CD4-positive, alpha-beta T cell (primary cell): ENCODE data around the gene TSHZ3. TPM values are rescaled to one million over a fixed set of nuclear protein-coding genes. Genes with fewer than 3 reads are reported as not detected.

Source experiments
- ATAC-seq: fragments of 200-7000 bp; cut with Tn5 transposase; one replicate; pipeline ENCODE4 v1.10.0; 2022; ENCODE audit warnings: mild to moderate bottlenecking; ENCODE audit not compliant: poor library complexity
- CTCF ChIA-PET: fragments of 350-600 bp; sonication (Branson Sonifier 250); formaldehyde crosslinking; loops from one replicate; lab custom pipeline; 2021; ENCODE audit warnings: antibody characterized with exemption, inconsistent platforms; lab: Charles Lee
- POLR2A ChIA-PET: fragments of 350-600 bp; sonication (Branson Sonifier 250); formaldehyde crosslinking; loops from one replicate; lab custom pipeline; 2021; ENCODE audit warnings: antibody characterized with exemption, inconsistent platforms; lab: Charles Lee
- DNase-seq, 14 experiments: peaks; one replicate each; pipeline ENCODE4 v3.0.0-alpha.2; 2013 to 2020; ENCODE audit warnings: mixed read lengths in 2 of 14
- H3K27ac ChIP-seq, 2 donors: one replicate each; pipeline versions ENCODE4 v1.5.1 to v1.7.0; 2013; ENCODE audit warnings: low read length in 2 of 2, low read depth in 1 of 2, mild to moderate bottlenecking in 1 of 2
- H3K27me3 ChIP-seq, 2 experiments: 1 replicate in 1 of 2; 2 replicates in 1 of 2; pipeline versions ENCODE4 v1.6.1 to v1.7.0; 2013; ENCODE audit warnings: low read length in 2 of 2, control low read depth in 1 of 2, mild to moderate bottlenecking in 1 of 2, moderate library complexity in 1 of 2; ENCODE audit not compliant: insufficient read depth in 2 of 2, control insufficient read depth in 1 of 2
- H3K36me3 ChIP-seq: one replicate; pipeline ENCODE4 v1.6.1; 2013; ENCODE audit warnings: low read length, control low read depth; ENCODE audit not compliant: insufficient read depth
- H3K4me1 ChIP-seq: one replicate; pipeline ENCODE4 v1.6.1; 2013; ENCODE audit warnings: low read length, control low read depth; ENCODE audit not compliant: insufficient read depth
- H3K4me3 ChIP-seq: one replicate; pipeline ENCODE4 v1.5.1; 2013; ENCODE audit warnings: mild to moderate bottlenecking, low read length, moderate library complexity
- H3K9me3 ChIP-seq, 2 experiments: 1 replicate in 1 of 2; 2 replicates in 1 of 2; pipeline versions ENCODE4 v1.6.1 to v1.7.0; 2013; ENCODE audit warnings: low read length in 2 of 2, mild to moderate bottlenecking in 2 of 2, control low read depth in 1 of 2, moderate library complexity in 1 of 2; ENCODE audit not compliant: control insufficient read depth in 1 of 2, insufficient read depth in 1 of 2
- H3K27ac Mint-ChIP-seq: one replicate; pipeline ENCODE4 v1.8.0; 2020; ENCODE audit warnings: mixed read lengths
- H3K27me3 Mint-ChIP-seq: one replicate; pipeline ENCODE4 v1.8.0; 2021; ENCODE audit warnings: mixed read lengths
- H3K36me3 Mint-ChIP-seq: one replicate; pipeline ENCODE4 v1.8.0; 2021; ENCODE audit warnings: low read depth, mixed read lengths
- H3K4me1 Mint-ChIP-seq: one replicate; pipeline ENCODE4 v1.8.0; 2021; ENCODE audit warnings: low read depth, mixed read lengths
- H3K4me3 Mint-ChIP-seq: one replicate; pipeline ENCODE4 v1.8.0; 2020; ENCODE audit warnings: mild to moderate bottlenecking, mixed read lengths
- H3K9me3 Mint-ChIP-seq: one replicate; pipeline ENCODE4 v1.8.0; 2020; ENCODE audit warnings: mixed read lengths
- intact Hi-C, 2 experiments: fragments of 100-400 bp; cut with DNase I in 1 of 2; cut with micrococcal nuclease in 1 of 2; formaldehyde crosslinking; loops; one replicate each; pipeline versions ENCODE4 v1.15.1 to v1.9.0; 2023 to 2025; cut with DNase I, micrococcal nuclease
- total RNA-seq, 174 experiments: library from RNA in 2 of 174; stranded (reverse) in 2 of 174; gene quantifications; one replicate each; pipeline ENCODE4 v1.2.3 and lab custom pipeline; 2021 to 2026
- TF ChIP-seq, protein P1 (sequence below): fragments of 200-600 bp; IDR thresholded peaks from one replicate; pipeline ENCODE4 v1.8.0; 2022; ENCODE audit warnings: antibody characterized with exemption, mild to moderate bottlenecking

The TSHZ3 gene
- total RNA-seq, 2 experiments from 2014 or later: 0.38 to 0.61 TPM

DNA sequence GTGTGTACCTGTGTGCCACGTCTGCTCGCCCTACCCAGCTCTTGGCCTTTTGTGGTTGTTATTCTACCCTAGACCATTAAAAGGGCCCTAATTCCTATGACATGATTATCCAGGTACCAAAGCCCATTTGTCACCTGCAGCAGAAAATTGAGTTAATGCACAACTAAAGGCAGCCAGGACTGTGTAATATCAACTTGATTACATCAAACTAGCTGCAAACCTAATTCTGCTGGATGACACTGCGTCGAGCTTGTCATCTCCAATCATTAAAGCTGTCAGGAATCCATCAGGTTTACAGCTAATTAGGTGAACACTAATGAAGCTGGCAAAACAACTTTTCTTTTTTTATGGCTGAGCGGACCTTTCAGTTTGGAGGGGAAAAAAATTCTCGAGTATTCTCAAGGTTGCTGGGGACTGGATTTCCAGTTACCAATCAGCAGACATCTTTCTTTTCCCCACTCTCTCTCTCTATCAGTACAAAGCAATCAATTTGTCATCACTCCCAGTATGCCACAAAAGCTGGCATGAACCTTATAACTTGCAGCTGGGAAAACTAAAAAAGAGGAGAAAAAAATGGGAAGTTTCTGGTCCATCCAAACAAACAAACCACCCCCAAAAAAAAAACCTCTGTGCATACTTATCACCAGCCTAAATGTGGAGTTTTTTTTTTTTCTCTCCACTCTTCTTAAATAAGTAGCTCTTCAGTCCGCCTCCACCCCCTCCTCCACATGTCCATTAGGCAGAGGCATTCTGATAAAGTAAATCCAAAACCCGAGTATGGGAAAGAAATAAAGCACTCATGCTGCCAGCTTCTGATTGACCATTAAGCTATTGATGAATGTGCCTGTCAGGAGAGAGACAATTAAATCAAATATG, 2.8 kb downstream of the TSHZ3 start:
- Mint-ChIP-seq H3K4me3 (peak overlapping the region; percentile 20), H3K36me3 (peaks cover 4% of the 10 kb centered on the region), H3K27ac (no peak overlapping the region), H3K27me3 (peaks cover 51% of the 10 kb centered on the region), H3K4me1 (peaks cover 18% of the 10 kb centered on the region), H3K9me3 (no peaks in the 10 kb centered on the region)
- intact Hi-C loops: loop anchor here in 1 of 2 experiments (10.0 kb wide), 1 partner anchor 998 kb away; the partner anchor contains the start of gene ZNF507
- POLR2A ChIA-PET: no interaction called here
- CTCF ChIA-PET: no interaction called here
- DNase-seq: no peak
- H3K36me3 ChIP-seq: no peaks in the 10 kb centered on the region
- peaks cover 43 to 55% of the 10 kb centered on the region in 2 experiments for H3K27me3 ChIP-seq
- peaks cover 23% of the 10 kb centered on the region for H3K4me1 ChIP-seq
- no peaks in the 10 kb centered on the region for H3K9me3 ChIP-seq
- TF ChIP-seq, protein P1, sequence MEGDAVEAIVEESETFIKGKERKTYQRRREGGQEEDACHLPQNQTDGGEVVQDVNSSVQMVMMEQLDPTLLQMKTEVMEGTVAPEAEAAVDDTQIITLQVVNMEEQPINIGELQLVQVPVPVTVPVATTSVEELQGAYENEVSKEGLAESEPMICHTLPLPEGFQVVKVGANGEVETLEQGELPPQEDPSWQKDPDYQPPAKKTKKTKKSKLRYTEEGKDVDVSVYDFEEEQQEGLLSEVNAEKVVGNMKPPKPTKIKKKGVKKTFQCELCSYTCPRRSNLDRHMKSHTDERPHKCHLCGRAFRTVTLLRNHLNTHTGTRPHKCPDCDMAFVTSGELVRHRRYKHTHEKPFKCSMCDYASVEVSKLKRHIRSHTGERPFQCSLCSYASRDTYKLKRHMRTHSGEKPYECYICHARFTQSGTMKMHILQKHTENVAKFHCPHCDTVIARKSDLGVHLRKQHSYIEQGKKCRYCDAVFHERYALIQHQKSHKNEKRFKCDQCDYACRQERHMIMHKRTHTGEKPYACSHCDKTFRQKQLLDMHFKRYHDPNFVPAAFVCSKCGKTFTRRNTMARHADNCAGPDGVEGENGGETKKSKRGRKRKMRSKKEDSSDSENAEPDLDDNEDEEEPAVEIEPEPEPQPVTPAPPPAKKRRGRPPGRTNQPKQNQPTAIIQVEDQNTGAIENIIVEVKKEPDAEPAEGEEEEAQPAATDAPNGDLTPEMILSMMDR: no peak
- no peak overlapping the region for H3K4me3 ChIP-seq
- ATAC-seq: no peak
- H3K27ac ChIP-seq: no peak overlapping the region

GRCh38 chr19:31344403-31344802, 4.8 kb downstream of the TSHZ3 start:
- H3K9me3 Mint-ChIP-seq: no peaks in the 10 kb centered on the region
- H3K27me3 Mint-ChIP-seq: peaks cover 50% of the 10 kb centered on the region

DNA sequence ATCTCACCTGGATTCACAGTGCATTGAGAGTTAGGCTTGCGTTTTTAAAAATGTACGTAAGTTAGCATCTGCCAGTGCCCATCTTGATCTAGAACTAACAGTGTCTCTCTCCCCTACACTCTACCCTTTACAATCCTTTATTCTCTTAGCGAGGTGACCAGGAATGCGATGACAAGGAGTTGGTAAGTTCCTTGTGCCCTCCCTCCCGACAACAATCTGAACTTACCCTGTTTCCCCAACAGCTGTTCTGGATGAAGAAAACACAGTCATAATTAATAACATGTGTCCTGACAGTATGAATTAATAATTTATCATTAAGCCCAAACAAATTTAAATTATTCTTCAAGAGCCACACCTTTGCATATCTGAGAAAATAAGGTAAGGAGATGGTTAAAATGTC, 6.3 kb downstream of the TSHZ3 start:
- Mint-ChIP-seq H3K36me3 (no peaks in the 10 kb centered on the region), H3K27me3 (peaks cover 39% of the 10 kb centered on the region), H3K4me1 (peaks cover 40% of the 10 kb centered on the region), H3K9me3 (no peaks in the 10 kb centered on the region), H3K4me3 (no peak overlapping the region), H3K27ac (no peak overlapping the region)
- POLR2A ChIA-PET: no interaction called here
- ATAC-seq (no peak), DNase-seq (no peak)
- peaks cover 35 to 37% of the 10 kb centered on the region in 2 experiments for H3K27me3 ChIP-seq
- CTCF ChIA-PET: no interaction called here
- no peak overlapping the region for H3K4me3 ChIP-seq
- H3K27ac ChIP-seq: no peak overlapping the region
- TF ChIP-seq, protein P1: no peak
- intact Hi-C loops: loop anchor here in 1 of 2 experiments (5.0 to 10.0 kb wide), 2 partner anchors 131 to 1002 kb away; partner anchors contain the start of gene ZNF507
- no peaks in the 10 kb centered on the region for H3K9me3 ChIP-seq
- no peaks in the 10 kb centered on the region for H3K36me3 ChIP-seq
- H3K4me1 ChIP-seq: peaks cover 31% of the 10 kb centered on the region

More at GRCh38 chr19:31344403-31344802, 4.8 kb downstream of the TSHZ3 start:
- H3K4me1 ChIP-seq: peaks cover 36% of the 10 kb centered on the region
- intact Hi-C loops: loop anchor here in 1 of 2 experiments (5.0 to 10.0 kb wide), 2 partner anchors 132 to 1000 kb away; partner anchors contain the start of gene ZNF507
- no peak overlapping the region for H3K27ac ChIP-seq
- H3K4me1 Mint-ChIP-seq: peaks cover 34% of the 10 kb centered on the region
- ATAC-seq (no peak), DNase-seq (no peak)
- no peaks in the 10 kb centered on the region for H3K36me3 Mint-ChIP-seq
- peaks cover 37 to 46% of the 10 kb centered on the region in 2 experiments for H3K27me3 ChIP-seq
- H3K4me3 Mint-ChIP-seq: no peak overlapping the region
- H3K4me3 ChIP-seq: no peak overlapping the region
- CTCF ChIA-PET: no interaction called here
- H3K9me3 ChIP-seq: no peaks in the 10 kb centered on the region
- H3K36me3 ChIP-seq: no peaks in the 10 kb centered on the region
- no peak overlapping the region for H3K27ac Mint-ChIP-seq
- TF ChIP-seq, protein P1: no peak
- POLR2A ChIA-PET: no interaction called here
